ENCODE measurements around the gene SLC2A4RG.

Gene SLC2A4RG

DNA sequence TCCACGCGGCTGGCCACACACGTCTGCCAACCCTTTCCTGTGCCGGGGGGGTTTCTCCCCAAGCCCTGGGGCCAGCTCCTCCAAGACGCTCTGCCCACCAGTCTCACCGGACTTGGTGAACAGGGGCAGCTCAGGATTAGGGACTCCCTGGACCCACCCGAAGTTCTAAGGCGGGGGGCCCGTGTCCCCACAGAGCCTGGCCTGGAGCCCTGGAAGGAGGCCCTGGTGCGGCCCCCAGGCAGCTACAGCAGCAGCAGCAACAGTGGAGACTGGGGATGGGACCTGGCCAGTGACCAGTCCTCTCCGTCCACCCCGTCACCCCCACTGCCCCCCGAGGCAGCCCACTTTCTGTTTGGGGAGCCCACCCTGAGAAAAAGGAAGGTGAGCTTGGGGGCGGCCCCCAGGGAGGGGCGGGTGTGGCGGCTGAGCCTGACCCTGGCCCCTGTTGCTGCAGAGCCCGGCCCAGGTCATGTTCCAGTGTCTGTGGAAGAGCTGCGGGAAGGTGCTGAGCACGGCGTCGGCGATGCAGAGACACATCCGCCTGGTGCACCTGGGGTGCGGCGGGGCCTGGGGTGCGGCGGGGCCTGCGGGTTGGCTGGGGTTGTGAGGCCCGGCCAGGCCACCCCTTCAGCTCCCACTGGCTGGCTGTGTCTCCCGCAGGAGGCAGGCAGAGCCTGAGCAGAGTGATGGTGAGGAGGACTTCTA lies 2.3 kb downstream of the SLC2A4RG start:
- Histone ChIP-seq H4K8ac (ENCODE audit: low read depth, low read length) (no peak overlapping the region), H3K56ac (ENCODE audit: low read length) (peak overlapping the region; percentile 91), H2BK120ac (ENCODE audit: low read depth, low read length) (no peak overlapping the region), H3K4me3 (ENCODE audit: low read length) (no peak overlapping the region), H3K79me2 (ENCODE audit: control insufficient read depth, insufficient read depth, low read length) (no peaks in the 10 kb centered on the region), H3K27me3 (ENCODE audit: insufficient read depth, low read length, poor library complexity) (no peaks in the 10 kb centered on the region), H2AK5ac (ENCODE audit: low read length) (no peak overlapping the region), H4K5ac (ENCODE audit: low read length) (no peak overlapping the region), H2BK5ac (ENCODE audit: low read length) (no peak overlapping the region), H3K23ac (ENCODE audit: low read length) (peak overlapping the region; percentile 24), H3K9ac (ENCODE audit: low read length) (peak overlapping the region; percentile 91), H3K4ac (ENCODE audit: low read depth, low read length) (no peak overlapping the region), H3K18ac (ENCODE audit: low read length) (no peak overlapping the region), H3K4me1 (ENCODE audit: control insufficient read depth, low read depth, low read length) (no peaks in the 10 kb centered on the region), H3K36me3 (ENCODE audit: control insufficient read depth, insufficient read depth, low read length) (no peaks in the 10 kb centered on the region), H2BK15ac (replicated peaks; ENCODE audit: low read depth) (no peak overlapping the region), H3K4me2 (ENCODE audit: low read length) (no peak overlapping the region), H3K27ac (ENCODE audit: low read depth, low read length) (no peak overlapping the region), H3K79me1 (ENCODE audit: low read length) (no peaks in the 10 kb centered on the region)
- DNase-seq, result no peak
- WGBS (ENCODE audit: extremely low coverage, insufficient coverage, low lambda C conversion rate), result no CpG with 5 or more reads among the region's 30 CpGs

- Histone ChIP-seq H3K23ac (ENCODE audit: low read length) (no peak overlapping the region), H4K5ac (ENCODE audit: low read length) (no peak overlapping the region), H2BK15ac (replicated peaks; ENCODE audit: low read depth) (no peak overlapping the region), H3K18ac (ENCODE audit: low read length) (no peak overlapping the region), H3K27me3 (ENCODE audit: insufficient read depth, low read length, poor library complexity) (no peaks in the 10 kb centered on the region), H2AK5ac (ENCODE audit: low read length) (no peak overlapping the region), H3K56ac (ENCODE audit: low read length) (no peak overlapping the region), H3K4ac (ENCODE audit: low read depth, low read length) (no peak overlapping the region), H3K79me1 (ENCODE audit: low read length) (no peaks in the 10 kb centered on the region), H3K36me3 (ENCODE audit: control insufficient read depth, insufficient read depth, low read length) (no peaks in the 10 kb centered on the region), H3K4me3 (ENCODE audit: low read length) (no peak overlapping the region), H3K4me1 (ENCODE audit: control insufficient read depth, low read depth, low read length) (no peaks in the 10 kb centered on the region), H3K4me2 (ENCODE audit: low read length) (no peak overlapping the region), H3K79me2 (ENCODE audit: control insufficient read depth, insufficient read depth, low read length) (no peaks in the 10 kb centered on the region), H3K9ac (ENCODE audit: low read length) (no peak overlapping the region), H2BK5ac (ENCODE audit: low read length) (no peak overlapping the region), H2BK120ac (ENCODE audit: low read depth, low read length) (no peak overlapping the region), H4K8ac (ENCODE audit: low read depth, low read length) (no peak overlapping the region), H3K27ac (ENCODE audit: low read depth, low read length) (no peak overlapping the region)
- DNase-seq, result no peak
- WGBS (ENCODE audit: extremely low coverage, insufficient coverage, low lambda C conversion rate), result no CpG with 5 or more reads among the region's 37 CpGs
Observed at GRCh38 chr20:63742381-63743024, 2.9 kb downstream of the SLC2A4RG start.

DNA sequence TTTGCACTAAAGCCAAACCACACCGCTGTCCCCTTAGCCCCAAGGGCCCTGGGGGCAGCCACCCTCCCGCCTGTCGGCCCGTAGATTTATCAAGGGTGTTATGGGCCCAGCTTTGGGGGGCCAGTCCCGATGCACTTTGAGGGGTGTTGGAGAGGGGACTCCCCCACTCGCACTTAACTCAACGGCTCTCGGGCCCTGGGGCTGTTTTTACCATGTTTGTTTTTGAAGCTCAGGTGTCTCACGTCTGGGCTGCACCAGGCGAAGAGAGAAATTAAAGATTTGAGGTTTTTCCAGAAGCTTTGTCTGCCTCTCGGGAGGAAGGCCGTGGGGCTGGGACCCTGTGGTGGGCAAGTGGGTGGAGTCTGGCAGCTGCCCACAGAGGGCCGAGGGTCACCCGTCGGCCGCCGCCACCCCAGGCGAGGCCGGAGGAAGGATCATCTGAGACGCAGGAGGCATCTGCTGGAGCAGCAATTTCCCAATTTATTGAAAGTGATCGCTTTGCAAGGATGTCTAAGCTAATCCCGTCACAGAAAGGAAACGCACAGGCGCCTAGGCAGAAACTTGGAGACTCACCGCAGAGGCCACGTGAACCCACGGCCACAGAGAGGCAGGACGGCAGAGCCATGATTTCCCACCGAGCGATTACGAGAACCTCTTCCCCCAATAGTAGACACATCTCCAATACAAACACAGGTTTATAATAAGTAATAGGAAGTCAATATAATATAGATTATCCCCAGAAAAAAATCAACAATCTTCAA lies 3.8 kb downstream of the SLC2A4RG start:
- Histone ChIP-seq H3K79me2 (ENCODE audit: control insufficient read depth, insufficient read depth, low read length) (no peaks in the 10 kb centered on the region), H3K9ac (ENCODE audit: low read length) (no peak overlapping the region), H3K18ac (ENCODE audit: low read length) (no peak overlapping the region), H3K4me1 (ENCODE audit: control insufficient read depth, low read depth, low read length) (no peaks in the 10 kb centered on the region), H3K27me3 (ENCODE audit: insufficient read depth, low read length, poor library complexity) (no peaks in the 10 kb centered on the region), H3K36me3 (ENCODE audit: control insufficient read depth, insufficient read depth, low read length) (no peaks in the 10 kb centered on the region), H2BK15ac (replicated peaks; ENCODE audit: low read depth) (no peak overlapping the region), H3K27ac (ENCODE audit: low read depth, low read length) (no peak overlapping the region), H3K4ac (ENCODE audit: low read depth, low read length) (no peak overlapping the region), H4K8ac (ENCODE audit: low read depth, low read length) (no peak overlapping the region), H2BK5ac (ENCODE audit: low read length) (no peak overlapping the region), H2AK5ac (ENCODE audit: low read length) (no peak overlapping the region), H3K23ac (ENCODE audit: low read length) (no peak overlapping the region), H3K56ac (ENCODE audit: low read length) (no peak overlapping the region), H4K5ac (ENCODE audit: low read length) (no peak overlapping the region), H3K4me2 (ENCODE audit: low read length) (no peak overlapping the region), H3K4me3 (ENCODE audit: low read length) (no peak overlapping the region), H2BK120ac (ENCODE audit: low read depth, low read length) (no peak overlapping the region), H3K79me1 (ENCODE audit: low read length) (no peaks in the 10 kb centered on the region)
- DNase-seq, result no peak
- WGBS (ENCODE audit: extremely low coverage, insufficient coverage, low lambda C conversion rate), result no CpG with 5 or more reads among the region's 31 CpGs

DNA sequence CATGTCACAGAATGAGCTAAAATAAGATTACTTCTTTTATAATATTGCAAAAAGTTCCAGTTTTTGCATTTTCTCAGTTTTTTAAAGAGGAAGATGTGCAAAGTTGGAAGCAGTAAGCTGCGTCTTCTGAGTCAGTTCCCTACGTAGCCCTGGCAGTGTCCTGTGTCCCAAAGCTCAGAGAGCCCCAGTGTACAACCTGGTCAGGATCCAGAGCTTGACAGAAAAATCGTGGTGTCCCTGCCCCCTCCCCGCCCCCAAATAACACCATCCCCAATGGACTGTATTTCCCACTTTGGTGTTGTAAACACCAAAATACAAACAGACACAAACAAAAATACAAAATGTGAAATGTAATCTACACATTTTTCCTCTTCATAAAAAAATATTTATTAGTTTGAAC lies 4.6 kb downstream of the SLC2A4RG start:
- H3K27me3 ChIP-seq (ENCODE audit: insufficient read depth, low read length, poor library complexity), result no peaks in the 10 kb centered on the region
- no peak overlapping the region for H3K4me3 ChIP-seq (ENCODE audit: low read length)
- no peak overlapping the region for H3K23ac ChIP-seq (ENCODE audit: low read length)
- DNase-seq, result no peak
- H4K8ac ChIP-seq (ENCODE audit: low read depth, low read length), result no peak overlapping the region
- H3K9ac ChIP-seq (ENCODE audit: low read length), result no peak overlapping the region
- no peak overlapping the region for H3K18ac ChIP-seq (ENCODE audit: low read length)
- no peak overlapping the region for H2BK120ac ChIP-seq (ENCODE audit: low read depth, low read length)
- WGBS (ENCODE audit: extremely low coverage, insufficient coverage, low lambda C conversion rate), result no CpG with 5 or more reads among the region's 4 CpGs
- H3K36me3 ChIP-seq (ENCODE audit: control insufficient read depth, insufficient read depth, low read length), result no peaks in the 10 kb centered on the region
- H3K79me2 ChIP-seq (ENCODE audit: control insufficient read depth, insufficient read depth, low read length), result no peaks in the 10 kb centered on the region
- no peak overlapping the region for H2BK5ac ChIP-seq (ENCODE audit: low read length)
- no peak overlapping the region for H3K4ac ChIP-seq (ENCODE audit: low read depth, low read length)
- H2BK15ac ChIP-seq (replicated peaks; ENCODE audit: low read depth), result no peak overlapping the region
- no peak overlapping the region for H4K5ac ChIP-seq (ENCODE audit: low read length)
- H3K4me2 ChIP-seq (ENCODE audit: low read length), result no peak overlapping the region
- H2AK5ac ChIP-seq (ENCODE audit: low read length), result no peak overlapping the region
- H3K79me1 ChIP-seq (ENCODE audit: low read length), result no peaks in the 10 kb centered on the region
- no peak overlapping the region for H3K56ac ChIP-seq (ENCODE audit: low read length)
- no peaks in the 10 kb centered on the region for H3K4me1 ChIP-seq (ENCODE audit: control insufficient read depth, low read depth, low read length)
- no peak overlapping the region for H3K27ac ChIP-seq (ENCODE audit: low read depth, low read length)

- H3K56ac ChIP-seq (ENCODE audit: low read length), result no peak overlapping the region
- no peak overlapping the region for H2AK5ac ChIP-seq (ENCODE audit: low read length)
- no peak overlapping the region for H2BK120ac ChIP-seq (ENCODE audit: low read depth, low read length)
- H3K4ac ChIP-seq (ENCODE audit: low read depth, low read length), result no peak overlapping the region
- H3K4me1 ChIP-seq (ENCODE audit: control insufficient read depth, low read depth, low read length), result no peaks in the 10 kb centered on the region
- H2BK15ac ChIP-seq (replicated peaks; ENCODE audit: low read depth), result no peak overlapping the region
- no CpG with 5 or more reads among the region's 25 CpGs for WGBS (ENCODE audit: extremely low coverage, insufficient coverage, low lambda C conversion rate)
- no peaks in the 10 kb centered on the region for H3K27me3 ChIP-seq (ENCODE audit: insufficient read depth, low read length, poor library complexity)
- no peak for DNase-seq
- no peak overlapping the region for H2BK5ac ChIP-seq (ENCODE audit: low read length)
- no peak overlapping the region for H4K8ac ChIP-seq (ENCODE audit: low read depth, low read length)
- no peaks in the 10 kb centered on the region for H3K79me1 ChIP-seq (ENCODE audit: low read length)
- no peaks in the 10 kb centered on the region for H3K79me2 ChIP-seq (ENCODE audit: control insufficient read depth, insufficient read depth, low read length)
- H4K5ac ChIP-seq (ENCODE audit: low read length), result no peak overlapping the region
- H3K9ac ChIP-seq (ENCODE audit: low read length), result no peak overlapping the region
- no peak overlapping the region for H3K27ac ChIP-seq (ENCODE audit: low read depth, low read length)
- no peak overlapping the region for H3K4me2 ChIP-seq (ENCODE audit: low read length)
- no peak overlapping the region for H3K18ac ChIP-seq (ENCODE audit: low read length)
- no peak overlapping the region for H3K4me3 ChIP-seq (ENCODE audit: low read length)
- no peaks in the 10 kb centered on the region for H3K36me3 ChIP-seq (ENCODE audit: control insufficient read depth, insufficient read depth, low read length)
- no peak overlapping the region for H3K23ac ChIP-seq (ENCODE audit: low read length)
Observed at GRCh38 chr20:63744574-63745423, 5.2 kb downstream of the SLC2A4RG start.
